ENCODE measurements around the gene KDM4B. TPM values are rescaled to one million over a fixed set of nuclear protein-coding genes. Genes with fewer than 3 reads are reported as not detected.

Gene KDM4B
- total RNA-seq, 1 donor from 2014 or later = 46.0 TPM

DNA sequence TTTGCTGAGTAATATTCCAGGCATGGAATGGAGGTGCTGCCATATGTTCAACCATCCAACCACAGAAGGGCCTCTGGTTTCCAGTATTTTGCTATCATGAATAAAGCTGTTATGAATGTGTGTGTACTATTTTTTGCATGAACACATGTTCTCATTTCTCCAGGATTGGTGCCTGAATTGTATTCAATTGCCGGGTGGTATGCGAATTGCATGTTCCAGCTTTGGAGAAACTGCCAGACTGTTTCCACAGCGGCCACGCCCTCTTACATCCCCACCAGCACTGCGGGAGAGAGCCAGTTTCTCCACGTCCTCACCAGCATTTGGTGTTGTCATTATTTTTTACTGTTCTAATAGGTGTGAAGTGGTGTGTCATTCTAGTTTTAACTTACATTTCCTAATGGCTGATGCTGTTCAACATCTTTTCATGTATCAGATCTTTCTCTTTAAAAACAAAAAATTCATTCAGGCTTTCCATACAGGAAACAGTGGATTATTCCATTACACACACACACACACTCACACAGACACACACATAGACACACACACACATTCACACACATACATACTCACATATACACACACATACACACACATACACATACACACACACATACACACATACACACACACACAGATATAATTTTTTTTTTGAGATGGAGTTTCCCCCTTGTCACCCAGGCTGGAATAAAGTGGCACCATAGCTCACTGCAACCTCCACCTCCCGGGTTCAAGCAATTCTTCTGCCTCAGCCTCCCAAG lies 217.6 kb downstream of the KDM4B start:
- no peaks in the 10 kb centered on the region for H3K36me3 ChIP-seq
- no peak overlapping the region for H3K4me3 ChIP-seq
- H3K27ac ChIP-seq = no peak overlapping the region
- no peaks in the 10 kb centered on the region for H3K4me1 ChIP-seq
- no peaks in the 10 kb centered on the region for H3K27me3 ChIP-seq
- no peak for DNase-seq (ENCODE audit: low spot score in 2 of 2)
- intact Hi-C loops (cut with DNase I) = no loop called here
- TF ChIP-seq, protein P1, sequence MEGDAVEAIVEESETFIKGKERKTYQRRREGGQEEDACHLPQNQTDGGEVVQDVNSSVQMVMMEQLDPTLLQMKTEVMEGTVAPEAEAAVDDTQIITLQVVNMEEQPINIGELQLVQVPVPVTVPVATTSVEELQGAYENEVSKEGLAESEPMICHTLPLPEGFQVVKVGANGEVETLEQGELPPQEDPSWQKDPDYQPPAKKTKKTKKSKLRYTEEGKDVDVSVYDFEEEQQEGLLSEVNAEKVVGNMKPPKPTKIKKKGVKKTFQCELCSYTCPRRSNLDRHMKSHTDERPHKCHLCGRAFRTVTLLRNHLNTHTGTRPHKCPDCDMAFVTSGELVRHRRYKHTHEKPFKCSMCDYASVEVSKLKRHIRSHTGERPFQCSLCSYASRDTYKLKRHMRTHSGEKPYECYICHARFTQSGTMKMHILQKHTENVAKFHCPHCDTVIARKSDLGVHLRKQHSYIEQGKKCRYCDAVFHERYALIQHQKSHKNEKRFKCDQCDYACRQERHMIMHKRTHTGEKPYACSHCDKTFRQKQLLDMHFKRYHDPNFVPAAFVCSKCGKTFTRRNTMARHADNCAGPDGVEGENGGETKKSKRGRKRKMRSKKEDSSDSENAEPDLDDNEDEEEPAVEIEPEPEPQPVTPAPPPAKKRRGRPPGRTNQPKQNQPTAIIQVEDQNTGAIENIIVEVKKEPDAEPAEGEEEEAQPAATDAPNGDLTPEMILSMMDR (IDR thresholded peaks at IDR 0.05) = no peak
- H3K9me3 ChIP-seq = no peaks in the 10 kb centered on the region

DNA sequence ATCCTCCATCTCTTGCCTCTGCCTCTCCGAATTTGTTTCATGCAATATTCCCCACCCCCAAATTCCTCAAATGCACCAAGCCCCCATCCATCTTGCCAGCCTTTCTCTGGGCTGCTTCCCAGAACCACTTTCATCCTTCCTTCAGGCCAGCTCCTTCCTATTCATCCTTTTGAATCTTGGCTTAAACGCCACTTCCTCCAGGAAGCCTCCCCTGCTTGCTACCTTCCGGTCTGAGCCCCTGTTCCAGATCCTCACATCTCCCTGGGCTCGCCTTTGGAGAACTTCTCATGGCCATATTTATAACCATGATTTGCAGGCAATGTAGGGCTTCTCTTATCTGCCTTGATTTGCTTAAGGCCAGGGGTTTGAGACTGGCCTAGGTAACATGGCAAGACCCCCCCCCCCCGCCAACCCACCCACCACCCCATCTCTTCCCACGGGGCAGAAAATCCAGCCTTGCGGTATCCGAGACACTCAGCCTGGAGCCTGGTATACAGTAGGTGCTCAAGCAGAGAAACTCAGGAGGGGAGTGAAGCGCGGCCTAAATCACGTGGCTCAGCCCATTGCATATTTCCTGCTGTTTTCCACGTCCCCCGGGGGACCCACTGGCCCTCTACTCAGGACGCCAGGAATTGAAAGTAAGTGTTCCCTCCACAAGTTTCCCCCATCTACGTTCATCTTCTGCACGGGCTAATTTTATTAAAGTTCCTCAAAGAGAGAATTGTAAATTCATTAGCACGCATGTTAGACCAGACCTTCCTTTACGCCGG lies 219.8 kb downstream of the KDM4B start:
- no peaks in the 10 kb centered on the region for H3K9me3 ChIP-seq
- no peaks in the 10 kb centered on the region for H3K27me3 ChIP-seq
- no peaks in the 10 kb centered on the region for H3K4me1 ChIP-seq
- H3K4me3 ChIP-seq = no peak overlapping the region
- no peaks in the 10 kb centered on the region for H3K36me3 ChIP-seq
- TF ChIP-seq, protein P1 (IDR thresholded peaks at IDR 0.05) = no peak
- no peak for DNase-seq (ENCODE audit: low spot score in 2 of 2)
- intact Hi-C loops (cut with DNase I) = no loop called here
- H3K27ac ChIP-seq = no peak overlapping the region

- intact Hi-C loops (cut with DNase I) = no loop called here
- H3K36me3 ChIP-seq = no peaks in the 10 kb centered on the region
- H3K4me3 ChIP-seq = no peak overlapping the region
- H3K9me3 ChIP-seq = no peaks in the 10 kb centered on the region
- H3K27ac ChIP-seq = no peak overlapping the region
- TF ChIP-seq, protein P1 (IDR thresholded peaks at IDR 0.05) = no peak
- DNase-seq (ENCODE audit: low spot score in 2 of 2) = no peak
- no peaks in the 10 kb centered on the region for H3K27me3 ChIP-seq
- H3K4me1 ChIP-seq = no peaks in the 10 kb centered on the region
These were observed 220.3 kb downstream of the KDM4B start for GRCh38 chr19:5189318-5189607.

DNA sequence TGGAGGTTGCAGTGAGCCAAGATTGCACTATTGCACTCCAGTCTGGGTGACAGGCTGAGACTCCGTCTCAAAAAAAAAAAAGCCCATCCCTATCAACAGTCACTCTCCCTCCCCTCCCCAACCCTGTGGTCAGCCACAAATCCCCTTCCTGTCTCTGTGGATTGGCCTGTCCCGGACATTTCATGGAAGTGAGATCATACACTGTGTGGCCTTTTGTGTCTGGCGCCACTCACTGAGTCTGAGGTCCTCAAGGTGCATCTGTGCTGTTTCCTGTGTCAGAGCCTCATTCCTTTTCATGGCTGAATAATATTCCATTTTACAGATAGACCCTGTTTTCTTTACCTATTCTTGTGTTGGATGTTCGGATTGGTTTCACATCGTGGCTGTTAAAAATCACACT lies 222.2 kb downstream of the KDM4B start:
- no peak for DNase-seq (ENCODE audit: low spot score in 2 of 2)
- no peak overlapping the region for H3K27ac ChIP-seq
- intact Hi-C loops (cut with DNase I) = no loop called here
- no peaks in the 10 kb centered on the region for H3K27me3 ChIP-seq
- H3K4me1 ChIP-seq = no peaks in the 10 kb centered on the region
- H3K9me3 ChIP-seq = no peaks in the 10 kb centered on the region
- TF ChIP-seq, protein P1 (IDR thresholded peaks at IDR 0.05) = no peak
- no peaks in the 10 kb centered on the region for H3K36me3 ChIP-seq
- no peak overlapping the region for H3K4me3 ChIP-seq

DNA sequence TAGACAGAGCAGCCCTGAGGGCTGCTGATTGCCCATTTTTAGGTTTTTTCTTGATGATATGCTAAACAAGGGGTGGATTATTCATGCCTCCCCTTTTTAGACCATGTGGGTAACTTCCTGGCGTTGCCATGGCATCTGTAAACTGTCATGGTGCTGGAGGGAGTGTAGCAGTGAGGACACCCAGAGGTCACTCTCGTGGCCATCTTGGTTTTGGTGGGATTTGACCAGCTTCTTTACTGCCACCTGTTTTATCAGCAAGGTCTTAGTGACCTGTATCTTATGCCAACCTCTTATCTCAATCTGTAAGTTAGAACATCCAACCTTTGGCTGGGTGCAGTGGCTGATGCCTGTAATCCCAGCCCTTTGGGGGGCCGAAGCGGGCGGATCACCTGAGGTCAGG lies 223.7 kb downstream of the KDM4B start:
- no peak for DNase-seq (ENCODE audit: low spot score in 2 of 2)
- H3K4me3 ChIP-seq = no peak overlapping the region
- TF ChIP-seq, protein P1 (IDR thresholded peaks at IDR 0.05) = no peak
- H3K4me1 ChIP-seq = no peaks in the 10 kb centered on the region
- H3K27ac ChIP-seq = no peak overlapping the region
- no peaks in the 10 kb centered on the region for H3K9me3 ChIP-seq
- H3K36me3 ChIP-seq = no peaks in the 10 kb centered on the region
- no peaks in the 10 kb centered on the region for H3K27me3 ChIP-seq
- intact Hi-C loops (cut with DNase I) = no loop called here
